Fibroblast of pulmonary artery (primary cell): ENCODE results near the gene SIRT4.
"Not testable (repeated sequence)": the region's sequence is repeated elsewhere in the genome, so short reads cannot be mapped to it uniquely, and the experiment has no call there.

Experiments
- DNase-seq: peaks from one replicate; pipeline ENCODE4 v3.0.0-alpha.2; 2010; ENCODE audit warnings: low read depth
- H3K4me3 ChIP-seq: replicated peaks from 2 replicates; pipeline ENCODE4 v1.5.1; 2011; ENCODE audit warnings: low read depth, mild to moderate bottlenecking, control low read depth, low read length, moderate library complexity
- TF ChIP-seq, protein P1 (sequence below): IDR thresholded peaks from 2 replicates; pipeline ENCODE4 v1.5.1; 2011; ENCODE audit warnings: mild to moderate bottlenecking, control low read depth, low read length, inconsistent platforms; ENCODE audit errors: missing control alignments

Gene SIRT4

DNA sequence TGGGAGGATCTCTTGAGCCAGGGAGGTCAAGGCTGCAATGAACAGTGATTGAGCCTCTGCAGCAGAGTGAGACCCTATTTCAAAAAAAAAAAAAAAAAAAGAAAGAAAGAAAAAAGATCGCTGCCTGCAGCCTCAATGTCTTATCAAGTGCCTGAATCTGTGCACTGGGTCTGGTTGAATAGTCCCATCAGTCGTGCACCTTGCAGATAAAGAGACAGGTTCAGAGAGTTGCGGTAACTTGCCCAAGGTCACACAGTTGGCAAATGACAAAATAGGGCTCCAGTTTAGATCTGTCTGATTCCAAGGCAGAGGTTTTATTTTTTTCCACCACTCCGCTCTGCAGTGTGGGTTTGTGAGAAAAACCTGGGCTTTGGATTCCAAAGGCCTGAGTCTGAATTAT lies 26.1 kb downstream of the SIRT4 start:
- H3K4me3 ChIP-seq = no peak overlapping the region
- no peak for DNase-seq
- TF ChIP-seq, protein P1, sequence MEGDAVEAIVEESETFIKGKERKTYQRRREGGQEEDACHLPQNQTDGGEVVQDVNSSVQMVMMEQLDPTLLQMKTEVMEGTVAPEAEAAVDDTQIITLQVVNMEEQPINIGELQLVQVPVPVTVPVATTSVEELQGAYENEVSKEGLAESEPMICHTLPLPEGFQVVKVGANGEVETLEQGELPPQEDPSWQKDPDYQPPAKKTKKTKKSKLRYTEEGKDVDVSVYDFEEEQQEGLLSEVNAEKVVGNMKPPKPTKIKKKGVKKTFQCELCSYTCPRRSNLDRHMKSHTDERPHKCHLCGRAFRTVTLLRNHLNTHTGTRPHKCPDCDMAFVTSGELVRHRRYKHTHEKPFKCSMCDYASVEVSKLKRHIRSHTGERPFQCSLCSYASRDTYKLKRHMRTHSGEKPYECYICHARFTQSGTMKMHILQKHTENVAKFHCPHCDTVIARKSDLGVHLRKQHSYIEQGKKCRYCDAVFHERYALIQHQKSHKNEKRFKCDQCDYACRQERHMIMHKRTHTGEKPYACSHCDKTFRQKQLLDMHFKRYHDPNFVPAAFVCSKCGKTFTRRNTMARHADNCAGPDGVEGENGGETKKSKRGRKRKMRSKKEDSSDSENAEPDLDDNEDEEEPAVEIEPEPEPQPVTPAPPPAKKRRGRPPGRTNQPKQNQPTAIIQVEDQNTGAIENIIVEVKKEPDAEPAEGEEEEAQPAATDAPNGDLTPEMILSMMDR = no peak

DNA sequence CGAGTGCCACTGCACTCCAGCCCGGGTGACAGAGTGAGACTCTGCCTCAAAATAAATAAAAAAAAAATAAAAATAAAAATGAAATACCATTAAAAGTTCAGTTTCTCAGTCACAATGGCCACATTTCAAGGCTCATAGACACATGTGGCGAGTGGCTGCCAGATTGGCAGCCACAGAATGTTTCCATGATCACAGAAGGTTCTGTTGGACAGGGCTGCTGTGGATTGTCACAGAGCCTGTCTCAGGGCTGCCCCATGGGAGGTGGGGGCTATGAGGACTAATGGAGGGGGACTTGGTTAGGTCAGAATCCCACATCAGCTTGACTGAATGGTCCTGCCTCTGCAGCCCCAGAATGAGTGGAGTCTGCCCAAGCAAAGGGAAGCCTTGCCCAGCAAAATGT lies 29.3 kb downstream of the SIRT4 start:
- H3K4me3 ChIP-seq = no peak overlapping the region
- TF ChIP-seq, protein P1 = no peak
- DNase-seq = no peak

DNA sequence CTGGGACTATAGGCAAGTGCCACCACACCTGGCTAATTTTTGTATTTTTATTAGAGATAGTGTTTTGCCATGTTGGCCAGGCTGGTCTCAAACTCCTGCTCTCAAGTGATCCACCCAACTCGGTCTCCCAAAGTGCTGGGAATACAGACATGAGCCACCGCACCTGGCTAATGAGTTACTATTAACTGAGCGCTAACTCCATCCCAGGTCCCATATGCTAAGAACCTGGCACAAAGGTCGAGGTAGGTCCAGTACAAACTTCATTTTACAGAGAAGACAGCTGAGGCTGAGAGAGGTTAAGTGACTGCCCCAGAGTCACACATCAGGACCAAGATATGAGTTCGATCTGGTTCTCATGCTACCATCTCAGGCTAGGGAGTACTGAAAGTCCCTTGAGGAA lies 29.9 kb downstream of the SIRT4 start:
- no peak overlapping the region for H3K4me3 ChIP-seq
- no peak for DNase-seq
- TF ChIP-seq, protein P1 = no peak

DNA sequence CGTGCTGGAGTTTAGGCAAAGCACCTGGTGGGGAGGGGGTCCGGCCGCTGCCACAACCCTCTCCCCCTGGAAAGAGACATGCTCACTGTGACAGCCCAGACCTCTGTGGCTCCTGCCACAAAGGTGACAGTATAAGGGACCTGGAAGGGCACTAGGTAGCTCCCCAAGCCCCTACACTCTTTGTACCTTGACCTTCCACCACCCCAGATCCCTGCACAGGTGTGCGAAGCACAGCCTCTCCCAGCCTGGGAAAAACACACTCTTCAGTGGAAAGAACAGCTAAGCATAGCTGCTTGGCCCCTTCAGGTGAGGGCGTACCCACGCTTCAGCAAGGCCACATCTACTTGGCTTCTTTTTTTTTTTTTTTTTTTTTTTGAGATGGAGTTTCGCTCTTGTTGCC lies 30.4 kb downstream of the SIRT4 start:
- TF ChIP-seq, protein P1 = no peak
- DNase-seq = no peak
- H3K4me3 ChIP-seq = no peak overlapping the region

DNA sequence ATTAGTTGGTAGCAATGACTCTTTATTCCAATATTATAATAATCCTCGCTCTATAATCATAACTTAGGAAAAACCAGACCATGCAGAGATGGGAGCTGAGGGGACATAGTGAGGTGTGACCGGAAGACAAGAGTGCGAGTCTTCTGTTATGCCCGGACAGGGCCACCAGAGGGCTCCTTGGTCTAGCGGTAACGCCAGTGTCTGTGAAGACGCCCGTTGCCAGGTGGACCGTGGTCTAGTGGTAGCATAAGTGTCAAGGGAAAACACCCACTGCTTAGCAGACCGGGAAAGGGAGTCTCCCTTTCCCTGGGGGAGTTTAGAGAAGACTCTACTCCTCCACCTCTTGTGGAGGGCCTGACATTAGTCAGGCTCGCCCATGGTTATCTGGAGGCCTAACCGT lies 33.3 kb downstream of the SIRT4 start:
- not testable (repeated sequence) for H3K4me3 ChIP-seq
- DNase-seq = peak; percentile 35
- TF ChIP-seq, protein P1 = peak; percentile 56

DNA sequence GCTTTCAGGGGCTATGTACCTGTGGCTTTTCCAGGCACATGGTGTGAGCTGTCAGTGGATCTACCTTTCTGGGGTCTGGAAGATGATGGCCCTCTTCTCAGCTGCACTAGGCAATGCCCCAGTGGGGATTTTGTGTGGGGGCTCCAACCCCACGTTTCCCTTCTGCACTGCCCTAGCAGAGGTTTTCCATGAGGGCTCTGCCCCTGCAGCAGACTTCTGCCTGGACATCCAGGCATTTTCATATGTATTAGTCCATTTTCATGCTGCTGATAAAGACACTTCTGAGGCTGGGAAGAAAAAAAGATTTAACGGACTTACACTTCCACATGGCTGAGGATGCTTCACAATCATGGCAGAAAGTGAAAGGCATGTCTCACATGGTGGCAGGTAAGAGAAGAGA lies 34.3 kb downstream of the SIRT4 start:
- DNase-seq, H3K4me3 ChIP-seq: not testable (repeated sequence)

DNA sequence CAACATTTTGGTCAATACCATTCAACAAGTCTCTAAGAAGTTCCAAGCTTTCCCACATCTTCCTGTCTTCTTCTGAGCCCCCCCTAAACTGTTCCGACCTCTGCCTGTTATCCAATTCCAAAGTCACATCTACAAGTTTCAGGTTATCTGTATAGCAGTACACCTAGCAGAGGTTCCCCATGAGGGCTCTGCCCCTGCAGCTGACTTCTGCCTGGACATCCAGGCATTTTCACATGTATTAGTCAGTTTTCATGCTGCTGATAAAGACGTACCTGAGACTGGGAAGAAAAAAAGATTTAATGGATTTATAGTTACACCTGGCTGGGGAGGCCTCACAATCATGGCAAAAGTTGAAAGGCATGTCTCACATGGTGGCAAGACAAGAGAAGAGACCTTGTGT lies 35.6 kb downstream of the SIRT4 start:
- TF ChIP-seq, protein P1 = no peak
- no peak for DNase-seq
- no peak overlapping the region for H3K4me3 ChIP-seq

DNA sequence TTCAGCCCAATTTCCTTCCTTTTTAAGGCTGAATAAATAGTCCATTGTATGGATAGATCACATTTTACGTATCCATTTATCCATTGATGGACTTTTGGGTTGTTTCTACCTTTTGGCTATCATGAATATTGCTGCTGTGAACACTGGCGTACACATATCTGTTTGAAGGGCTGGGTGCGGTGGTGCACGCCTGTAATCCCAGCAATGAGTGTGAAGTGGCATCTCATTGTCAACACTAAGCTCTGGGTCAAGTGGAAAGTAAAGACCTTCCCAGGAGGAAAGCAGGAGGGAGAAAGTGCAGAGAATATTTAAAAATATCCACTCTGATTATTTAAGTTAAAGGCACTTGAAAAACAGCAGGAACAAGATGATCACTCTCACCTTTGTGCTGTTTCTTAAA lies 37.1 kb downstream of the SIRT4 start:
- TF ChIP-seq, protein P1 = no peak
- DNase-seq = no peak

More for the DNA sequence above, 37.1 kb downstream of the SIRT4 start:
- no peak overlapping the region for H3K4me3 ChIP-seq
